Neural cell (in vitro differentiated cells): ENCODE results near the gene SWSAP1. TPM values are rescaled to one million over a fixed set of nuclear protein-coding genes. Genes with fewer than 3 reads are reported as not detected.

Source experiments
- H2AFZ ChIP-seq: fragments of 200-600, 300-800 bp; sonication (generic), shearing (Covaris generic); 2 replicates; pipeline ENCODE4 v1.6.0; 2014; ENCODE audit warnings: low read depth, mild to moderate bottlenecking, antibody characterized with exemption, low read length, moderate library complexity
- H3F3A ChIP-seq: fragments of 200-600 bp; shearing (Covaris generic); 2 replicates; pipeline ENCODE4 v1.6.1; 2016; ENCODE audit warnings: mild to moderate bottlenecking, moderate library complexity, mixed read lengths, antibody characterized with exemption, low read length; ENCODE audit not compliant: insufficient read depth, poor library complexity, severe bottlenecking
- H3K27ac ChIP-seq: fragments of 200-600, 300-800 bp; sonication (generic), shearing (Covaris generic); 2 replicates; pipeline ENCODE4 v1.5.1; 2014; ENCODE audit warnings: mild to moderate bottlenecking, low read length, moderate library complexity
- H3K27me3 ChIP-seq: fragments of 300-800, 200-600 bp; sonication (generic), shearing (Covaris generic); 2 replicates; pipeline ENCODE4 v1.6.0; 2014; ENCODE audit warnings: mild to moderate bottlenecking, low read depth, low read length, moderate library complexity; ENCODE audit not compliant: insufficient read depth
- H3K36me3 ChIP-seq: fragments of 300-800, 200-600 bp; sonication (generic), shearing (Covaris generic); 2 replicates; pipeline ENCODE4 v1.5.1; 2014; ENCODE audit warnings: mild to moderate bottlenecking, antibody characterized with exemption, low read length, moderate library complexity; ENCODE audit not compliant: insufficient read depth
- H3K4me2 ChIP-seq: fragments of 300-800, 200-600 bp; sonication (generic), shearing (Covaris generic); 2 replicates; pipeline ENCODE4 v1.6.0; 2014; ENCODE audit warnings: mild to moderate bottlenecking, low read length
- H3K4me3 ChIP-seq: fragments of 300-800, 200-600 bp; sonication (generic), shearing (Covaris generic); 2 replicates; pipeline ENCODE4 v1.5.1; 2014; ENCODE audit warnings: mild to moderate bottlenecking, low read length, moderate library complexity
- H3K79me2 ChIP-seq: fragments of 200-600 bp; shearing (Covaris generic); replicated peaks from 2 replicates; pipeline ENCODE4 v1.6.0; 2014; ENCODE audit warnings: mild to moderate bottlenecking, low read length, moderate library complexity; ENCODE audit not compliant: insufficient read depth
- H3K9ac ChIP-seq: fragments of 300-800, 200-600 bp; sonication (generic), shearing (Covaris generic); 2 replicates; pipeline ENCODE4 v1.6.1; 2016; ENCODE audit warnings: mild to moderate bottlenecking, low read length, mixed read lengths
- H3K9me2 ChIP-seq: fragments of 200-600 bp; shearing (Covaris generic); 2 replicates; pipeline ENCODE4 v1.6.1; 2016; ENCODE audit warnings: mild to moderate bottlenecking, low read length, mixed read lengths; ENCODE audit not compliant: insufficient read depth
- H3K9me3 ChIP-seq: fragments of 200-600, 300-800 bp; sonication (generic), shearing (Covaris generic); 2 replicates; pipeline ENCODE4 v1.6.1; 2016; ENCODE audit warnings: mild to moderate bottlenecking, mixed run types, low read length, moderate library complexity, mixed read lengths
- H4K20me1 ChIP-seq: fragments of 200-600 bp; shearing (Covaris generic); 2 replicates; pipeline ENCODE4 v1.6.1; 2016; ENCODE audit warnings: mild to moderate bottlenecking, mixed run types; ENCODE audit not compliant: insufficient read depth
- EP300 ChIP-seq: fragments of 450-650 bp; conservative IDR thresholded peaks from 2 replicates; pipeline ENCODE4 v1.6.1; 2014; ENCODE audit warnings: antibody characterized with exemption, mild to moderate bottlenecking, moderate library complexity; ENCODE audit not compliant: poor library complexity, severe bottlenecking
- EZH2 ChIP-seq: fragments of 200-600, 300-800 bp; shearing (Covaris generic), sonication (generic); IDR thresholded peaks from 2 replicates; pipeline ENCODE4 v1.6.1; 2014; ENCODE audit warnings: antibody characterized with exemption, low read length, borderline replicate concordance, mild to moderate bottlenecking; ENCODE audit not compliant: insufficient read depth, poor library complexity, severe bottlenecking
- MXI1 ChIP-seq: fragments of 450-650 bp; conservative IDR thresholded peaks from 2 replicates; pipeline ENCODE4 v1.6.1; 2014; ENCODE audit warnings: antibody characterized with exemption, mild to moderate bottlenecking; ENCODE audit not compliant: poor library complexity, severe bottlenecking
- POLR2AphosphoS5 ChIP-seq: IDR thresholded peaks from 2 replicates; pipeline ENCODE4 v1.6.1; 2012
- RAD21 ChIP-seq: fragments of 450-650 bp; conservative IDR thresholded peaks from 2 replicates; pipeline ENCODE4 v1.6.1; 2014; ENCODE audit warnings: antibody characterized with exemption, mild to moderate bottlenecking, moderate library complexity
- SMC3 ChIP-seq: fragments of 450-650 bp; conservative IDR thresholded peaks from 2 replicates; pipeline ENCODE4 v1.6.1; 2014; ENCODE audit warnings: antibody characterized with exemption, mild to moderate bottlenecking, moderate library complexity; ENCODE audit not compliant: poor library complexity
- TAF1 ChIP-seq: IDR thresholded peaks from 2 replicates; pipeline ENCODE4 v1.6.1; 2012; ENCODE audit warnings: low read depth
- polyA minus RNA-seq: library from RNA; depleted of rRNA, polyadenylated mRNA; stranded (reverse); fragments of >200 nt; gene quantifications from 2 replicates; pipeline ENCODE4 v1.2.3, GENCODE V29; 2014
- polyA plus RNA-seq: library from polyadenylated mRNA; depleted of rRNA; stranded (reverse); fragments of >200 nt; gene quantifications from 2 replicates; pipeline ENCODE4 v1.2.3, GENCODE V29; 2014
- TF ChIP-seq, protein P1 (sequence below): IDR thresholded peaks from 2 replicates; pipeline ENCODE4 v1.6.1; 2012; ENCODE audit warnings: borderline replicate concordance
- TF ChIP-seq, protein P2 (sequence below): fragments of 450-650 bp; IDR thresholded peaks from 2 replicates; pipeline ENCODE4 v1.5.1; 2014; ENCODE audit warnings: antibody characterized with exemption, mild to moderate bottlenecking, moderate library complexity; ENCODE audit not compliant: poor library complexity, severe bottlenecking

SWSAP1 gene, protein sequence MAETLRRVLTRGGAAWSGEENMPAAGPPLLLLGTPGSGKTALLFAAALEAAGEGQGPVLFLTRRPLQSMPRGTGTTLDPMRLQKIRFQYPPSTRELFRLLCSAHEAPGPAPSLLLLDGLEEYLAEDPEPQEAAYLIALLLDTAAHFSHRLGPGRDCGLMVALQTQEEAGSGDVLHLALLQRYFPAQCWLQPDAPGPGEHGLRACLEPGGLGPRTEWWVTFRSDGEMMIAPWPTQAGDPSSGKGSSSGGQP
- polyA plus RNA-seq (2.1 and 2.4 TPM in 2 replicates), polyA minus RNA-seq (3.6 and 4.1 TPM in 2 replicates)

DNA sequence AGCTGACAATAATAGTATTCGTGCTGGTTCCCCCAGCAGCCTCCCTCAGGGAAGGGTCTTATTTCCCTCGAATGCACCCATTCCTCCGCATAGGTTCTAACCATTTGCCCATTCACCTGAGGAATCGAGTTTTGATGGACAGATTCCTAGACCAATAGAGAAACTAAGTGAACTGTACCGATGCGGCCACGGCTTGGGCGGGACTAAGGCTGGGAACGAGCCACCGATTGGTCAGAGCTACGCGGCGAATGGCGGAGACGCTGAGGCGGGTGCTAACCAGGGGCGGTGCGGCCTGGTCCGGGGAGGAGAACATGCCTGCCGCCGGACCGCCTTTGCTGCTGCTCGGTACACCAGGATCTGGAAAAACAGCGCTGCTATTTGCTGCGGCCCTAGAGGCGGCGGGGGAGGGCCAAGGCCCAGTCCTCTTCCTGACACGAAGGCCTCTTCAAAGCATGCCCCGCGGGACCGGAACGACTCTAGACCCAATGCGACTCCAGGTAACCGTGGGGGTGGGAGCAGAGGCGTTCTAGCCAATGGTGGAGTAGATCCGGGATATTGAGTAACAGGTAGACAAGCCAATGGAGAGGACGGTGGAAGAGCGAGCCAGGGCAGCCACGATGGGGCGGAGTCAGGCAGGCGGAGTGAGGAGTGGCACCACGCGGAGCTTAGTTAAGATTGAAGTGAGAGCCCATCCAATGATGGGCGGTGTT is at the start of gene SWSAP1:
Gene SWSAP1, plus strand, starts transcription at position 234 of the 710 bp plus-strand sequence. Its CDS starts 15 bp downstream, at position 249.
- Histone ChIP-seq H2AFZ (peak within 1 kb of the TSS; percentile 65), H3F3A (peaks cover 9% of the 10 kb centered on the region), H3K27ac (peak within 1 kb of the TSS; percentile 100), H4K20me1 (no peaks in the 10 kb centered on the region), H3K79me2 (no peaks in the 10 kb centered on the region), H3K4me2 (peak within 1 kb of the TSS; percentile 93), H3K9me2 (no peaks in the 10 kb centered on the region), H3K36me3 (no peaks in the 10 kb centered on the region), H3K9me3 (no peaks in the 10 kb centered on the region), H3K9ac (peak within 1 kb of the TSS; percentile 94), H3K27me3 (no peaks in the 10 kb centered on the region), H3K4me3 (peak within 1 kb of the TSS; percentile 71)
- TF ChIP-seq EZH2 (no peak), TAF1 (peak; percentile 84), POLR2AphosphoS5 (peak; percentile 92), MXI1 (peak; percentile 88), EP300 (peak; percentile 63), RAD21 (peak; percentile 40), SMC3 (peak; percentile 39)
- TF ChIP-seq, protein P1, sequence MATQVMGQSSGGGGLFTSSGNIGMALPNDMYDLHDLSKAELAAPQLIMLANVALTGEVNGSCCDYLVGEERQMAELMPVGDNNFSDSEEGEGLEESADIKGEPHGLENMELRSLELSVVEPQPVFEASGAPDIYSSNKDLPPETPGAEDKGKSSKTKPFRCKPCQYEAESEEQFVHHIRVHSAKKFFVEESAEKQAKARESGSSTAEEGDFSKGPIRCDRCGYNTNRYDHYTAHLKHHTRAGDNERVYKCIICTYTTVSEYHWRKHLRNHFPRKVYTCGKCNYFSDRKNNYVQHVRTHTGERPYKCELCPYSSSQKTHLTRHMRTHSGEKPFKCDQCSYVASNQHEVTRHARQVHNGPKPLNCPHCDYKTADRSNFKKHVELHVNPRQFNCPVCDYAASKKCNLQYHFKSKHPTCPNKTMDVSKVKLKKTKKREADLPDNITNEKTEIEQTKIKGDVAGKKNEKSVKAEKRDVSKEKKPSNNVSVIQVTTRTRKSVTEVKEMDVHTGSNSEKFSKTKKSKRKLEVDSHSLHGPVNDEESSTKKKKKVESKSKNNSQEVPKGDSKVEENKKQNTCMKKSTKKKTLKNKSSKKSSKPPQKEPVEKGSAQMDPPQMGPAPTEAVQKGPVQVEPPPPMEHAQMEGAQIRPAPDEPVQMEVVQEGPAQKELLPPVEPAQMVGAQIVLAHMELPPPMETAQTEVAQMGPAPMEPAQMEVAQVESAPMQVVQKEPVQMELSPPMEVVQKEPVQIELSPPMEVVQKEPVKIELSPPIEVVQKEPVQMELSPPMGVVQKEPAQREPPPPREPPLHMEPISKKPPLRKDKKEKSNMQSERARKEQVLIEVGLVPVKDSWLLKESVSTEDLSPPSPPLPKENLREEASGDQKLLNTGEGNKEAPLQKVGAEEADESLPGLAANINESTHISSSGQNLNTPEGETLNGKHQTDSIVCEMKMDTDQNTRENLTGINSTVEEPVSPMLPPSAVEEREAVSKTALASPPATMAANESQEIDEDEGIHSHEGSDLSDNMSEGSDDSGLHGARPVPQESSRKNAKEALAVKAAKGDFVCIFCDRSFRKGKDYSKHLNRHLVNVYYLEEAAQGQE = peak; percentile 89
- TF ChIP-seq, protein P2, sequence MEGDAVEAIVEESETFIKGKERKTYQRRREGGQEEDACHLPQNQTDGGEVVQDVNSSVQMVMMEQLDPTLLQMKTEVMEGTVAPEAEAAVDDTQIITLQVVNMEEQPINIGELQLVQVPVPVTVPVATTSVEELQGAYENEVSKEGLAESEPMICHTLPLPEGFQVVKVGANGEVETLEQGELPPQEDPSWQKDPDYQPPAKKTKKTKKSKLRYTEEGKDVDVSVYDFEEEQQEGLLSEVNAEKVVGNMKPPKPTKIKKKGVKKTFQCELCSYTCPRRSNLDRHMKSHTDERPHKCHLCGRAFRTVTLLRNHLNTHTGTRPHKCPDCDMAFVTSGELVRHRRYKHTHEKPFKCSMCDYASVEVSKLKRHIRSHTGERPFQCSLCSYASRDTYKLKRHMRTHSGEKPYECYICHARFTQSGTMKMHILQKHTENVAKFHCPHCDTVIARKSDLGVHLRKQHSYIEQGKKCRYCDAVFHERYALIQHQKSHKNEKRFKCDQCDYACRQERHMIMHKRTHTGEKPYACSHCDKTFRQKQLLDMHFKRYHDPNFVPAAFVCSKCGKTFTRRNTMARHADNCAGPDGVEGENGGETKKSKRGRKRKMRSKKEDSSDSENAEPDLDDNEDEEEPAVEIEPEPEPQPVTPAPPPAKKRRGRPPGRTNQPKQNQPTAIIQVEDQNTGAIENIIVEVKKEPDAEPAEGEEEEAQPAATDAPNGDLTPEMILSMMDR = peak; percentile 39

DNA sequence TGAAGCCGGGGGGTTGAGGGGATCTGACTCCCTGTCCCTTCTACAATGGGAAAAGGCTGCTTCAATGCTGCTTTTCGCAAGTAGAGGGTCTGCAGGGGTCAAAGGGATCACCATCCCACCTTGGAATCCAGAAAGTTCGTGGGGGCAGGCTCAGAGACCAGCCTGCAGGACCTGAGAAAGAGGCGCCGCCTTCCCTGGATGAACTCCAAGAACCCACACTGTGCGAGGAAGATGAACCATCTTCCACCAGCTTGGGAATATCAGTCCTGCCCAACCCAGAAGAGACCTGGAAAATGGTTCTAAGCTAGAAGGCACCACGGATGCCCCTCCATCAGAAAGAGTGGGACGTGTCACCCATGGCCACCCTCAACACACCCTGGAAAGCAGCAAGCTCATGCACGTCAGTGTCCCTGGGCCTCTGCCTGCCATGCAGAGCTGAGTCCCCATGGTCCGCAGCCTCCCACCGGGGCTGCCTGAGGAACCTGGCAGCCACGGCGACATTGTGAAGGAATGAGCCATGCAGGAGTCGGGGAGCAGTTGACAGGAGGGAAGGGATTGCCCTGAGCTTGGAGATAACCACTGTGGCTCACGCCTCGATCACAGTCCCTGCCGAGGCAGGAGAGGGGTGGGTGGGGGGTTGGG is 49.6 kb upstream of the SWSAP1 start:
- H3K9ac ChIP-seq = no peak overlapping the region
- H3F3A ChIP-seq = no peaks in the 10 kb centered on the region
- H3K9me3 ChIP-seq = no peaks in the 10 kb centered on the region
- peaks cover 3% of the 10 kb centered on the region for H3K36me3 ChIP-seq
- H3K9me2 ChIP-seq = no peaks in the 10 kb centered on the region
- no peak overlapping the region for H3K4me2 ChIP-seq
- no peaks in the 10 kb centered on the region for H3K27me3 ChIP-seq
- TF ChIP-seq EP300 = no peak
- no peak for TF ChIP-seq POLR2AphosphoS5
- no peak for TF ChIP-seq MXI1
- TF ChIP-seq RAD21 = no peak
- no peak for TF ChIP-seq EZH2
- TF ChIP-seq, protein P1 = no peak
- no peak for TF ChIP-seq SMC3
- TF ChIP-seq, protein P2 = no peak
- no peak for TF ChIP-seq TAF1
- H3K27ac ChIP-seq = no peak overlapping the region
- H4K20me1 ChIP-seq = no peaks in the 10 kb centered on the region
- H2AFZ ChIP-seq = no peak overlapping the region
- no peaks in the 10 kb centered on the region for H3K79me2 ChIP-seq
- no peak overlapping the region for H3K4me3 ChIP-seq
